Keratinocyte (primary cell): ENCODE measurements around the gene BID. TPM values are rescaled to one million over a fixed set of nuclear protein-coding genes. Genes with fewer than 3 reads are reported as not detected.

Experiments used
- DNase-seq: peaks from one replicate; pipeline ENCODE4 v3.0.0-alpha.2; 2011; ENCODE audit warnings: low read depth, missing footprints, low spot score
- FAIRE-seq: peaks from 2 replicates; lab custom pipeline; 2011; peaks lifted over from hg19 to GRCh38; lab: Jason Lieb, UNC
- H2AFZ ChIP-seq: 2 replicates; pipeline ENCODE4 v1.6.0; 2012; ENCODE audit warnings: low read length, control low read depth, inconsistent platforms; ENCODE audit not compliant: control insufficient read depth
- H3K27ac ChIP-seq: 2 replicates; pipeline ENCODE4 v1.5.1; 2011; ENCODE audit warnings: low read length; ENCODE audit not compliant: control insufficient read depth, insufficient read depth
- H3K27me3 ChIP-seq: 3 replicates; pipeline ENCODE4 v1.6.0; 2011; ENCODE audit warnings: low read length; ENCODE audit not compliant: control insufficient read depth, insufficient read depth; ENCODE audit errors: extremely low read depth
- H3K36me3 ChIP-seq, 2 experiments: 2 replicates in 1 of 2; 3 replicates in 1 of 2; pipeline ENCODE4 v1.5.1; 2011; ENCODE audit warnings: low read length in 2 of 2, mild to moderate bottlenecking in 1 of 2; ENCODE audit not compliant: control insufficient read depth in 2 of 2, insufficient read depth in 2 of 2; ENCODE audit errors: extremely low read depth in 1 of 2
- H3K4me1 ChIP-seq: 3 replicates; pipeline ENCODE4 v1.5.1; 2011; ENCODE audit warnings: low read length; ENCODE audit not compliant: control insufficient read depth, insufficient read depth; ENCODE audit errors: extremely low read depth
- H3K4me2 ChIP-seq: 3 replicates; pipeline ENCODE4 v1.6.0; 2011; ENCODE audit warnings: low read depth, low read length; ENCODE audit not compliant: control insufficient read depth, insufficient read depth; ENCODE audit errors: extremely low read depth
- H3K4me3 ChIP-seq, 3 experiments: fragments of 200-600 bp in 1 of 3; sonication (generic) in 1 of 3; 2 replicates in 2 of 3; 3 replicates in 1 of 3; pipeline ENCODE4 v1.5.1; 2011 to 2016; ENCODE audit warnings: low read length in 3 of 3, mild to moderate bottlenecking in 3 of 3, control low read depth in 2 of 3, inconsistent platforms in 1 of 3, low read depth in 1 of 3, mixed read lengths in 1 of 3, mixed run types in 1 of 3, moderate library complexity in 1 of 3; ENCODE audit not compliant: control insufficient read depth in 2 of 3, insufficient read depth in 2 of 3; ENCODE audit errors: extremely low read depth in 1 of 3
- H3K79me2 ChIP-seq: 2 replicates; pipeline ENCODE4 v1.6.0; 2012; ENCODE audit warnings: low read length; ENCODE audit not compliant: control insufficient read depth, insufficient read depth
- H3K9ac ChIP-seq: 3 replicates; pipeline ENCODE4 v1.6.0; 2011; ENCODE audit warnings: low read length; ENCODE audit not compliant: control insufficient read depth, insufficient read depth; ENCODE audit errors: extremely low read depth
- H3K9me1 ChIP-seq: 3 replicates; pipeline ENCODE4 v1.6.0; 2011; ENCODE audit warnings: low read length; ENCODE audit not compliant: control insufficient read depth, insufficient read depth; ENCODE audit errors: extremely low read depth
- H3K9me3 ChIP-seq: 2 replicates; pipeline ENCODE4 v1.5.1; 2012; ENCODE audit warnings: low read depth, low read length; ENCODE audit not compliant: control insufficient read depth
- H4K20me1 ChIP-seq: 3 replicates; pipeline ENCODE4 v1.6.0; 2011; ENCODE audit warnings: low read length; ENCODE audit not compliant: control insufficient read depth, insufficient read depth; ENCODE audit errors: extremely low read depth
- EZH2 ChIP-seq: IDR thresholded peaks from one replicate; pipeline ENCODE4 v1.6.1; 2012; ENCODE audit warnings: inconsistent platforms, mild to moderate bottlenecking, low read length, moderate library complexity
- dilution Hi-C: fragments of 300-500 bp; cut with MboI; formaldehyde crosslinking; loops from one replicate; pipeline ENCODE4 v1.7.0; 2020; ENCODE audit warnings: low sequenced_read_pairs; ENCODE audit not compliant: extremely low pct_ligation_motif_present
- polyA plus RNA-seq, 5 experiments: library from polyadenylated mRNA; depleted of rRNA in 3 of 5; stranded (reverse) in 3 of 5; stranded (forward) in 1 of 5; unstranded in 1 of 5; fragments of >200 nt; gene quantifications; 1 replicate in 1 of 5; 2 replicates in 3 of 5; 3 replicates in 1 of 5; pipeline versions ENCODE4 v1.2.1 to v1.2.3, GENCODE V29; 2011 to 2012; ENCODE audit warnings: missing spikeins in 2 of 5, low read depth in 1 of 5, low replicate concordance in 1 of 5
- TF ChIP-seq, protein P1 (sequence below), 3 experiments: IDR thresholded peaks in 1 of 3; conservative IDR thresholded peaks in 1 of 3; optimal IDR thresholded peaks in 1 of 3; 2 replicates in 2 of 3; 3 replicates in 1 of 3; pipeline versions ENCODE3 to v1.5.1; 2011; ENCODE audit warnings: low read length in 3 of 3, mild to moderate bottlenecking in 3 of 3, moderate library complexity in 2 of 3, control low read depth in 1 of 3, inconsistent platforms in 1 of 3; ENCODE audit not compliant: insufficient read depth in 2 of 3; ENCODE audit errors: extremely low read depth in 1 of 3

BID gene
- polyA plus RNA-seq, 1 donor (not counting 4 experiments of a cell fraction or from before 2014, with no cell fraction given): 46.0 TPM

DNA sequence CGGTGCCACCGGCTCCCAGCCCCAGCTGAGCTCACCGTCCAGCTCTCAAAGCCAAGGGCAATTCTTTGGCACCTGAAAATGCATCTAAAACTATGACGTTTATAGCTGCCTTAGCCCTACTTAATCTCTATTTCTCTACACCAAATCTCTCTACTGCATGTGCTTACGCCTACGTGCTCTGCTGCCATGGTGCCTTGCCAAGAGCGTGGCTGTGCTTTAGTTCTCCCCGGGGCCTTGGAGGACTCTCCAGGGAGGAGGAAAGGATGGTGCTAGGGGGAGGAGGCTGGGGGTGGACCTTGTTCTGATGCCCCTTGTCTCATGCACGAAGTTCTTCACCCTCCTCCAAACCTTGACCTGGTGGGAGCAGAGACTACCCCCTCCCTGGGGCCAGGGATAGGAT, 9.0 kb upstream of the BID start:
- Histone ChIP-seq H3K27me3 (no peaks in the 10 kb centered on the region), H3K9me3 (no peaks in the 10 kb centered on the region), H3K79me2 (no peaks in the 10 kb centered on the region), H4K20me1 (no peaks in the 10 kb centered on the region), H2AFZ (no peak overlapping the region), H3K4me3 (no peak overlapping the region), H3K4me2 (no peak overlapping the region), H3K36me3 (peaks cover 0 to 4% of the 10 kb centered on the region in 2 experiments), H3K27ac (no peak overlapping the region), H3K9me1 (peaks cover 5% of the 10 kb centered on the region), H3K9ac (no peak overlapping the region), H3K4me1 (peaks cover 29% of the 10 kb centered on the region)
- dilution Hi-C loops: no loop called here
- no peak for DNase-seq
- TF ChIP-seq, protein P1, sequence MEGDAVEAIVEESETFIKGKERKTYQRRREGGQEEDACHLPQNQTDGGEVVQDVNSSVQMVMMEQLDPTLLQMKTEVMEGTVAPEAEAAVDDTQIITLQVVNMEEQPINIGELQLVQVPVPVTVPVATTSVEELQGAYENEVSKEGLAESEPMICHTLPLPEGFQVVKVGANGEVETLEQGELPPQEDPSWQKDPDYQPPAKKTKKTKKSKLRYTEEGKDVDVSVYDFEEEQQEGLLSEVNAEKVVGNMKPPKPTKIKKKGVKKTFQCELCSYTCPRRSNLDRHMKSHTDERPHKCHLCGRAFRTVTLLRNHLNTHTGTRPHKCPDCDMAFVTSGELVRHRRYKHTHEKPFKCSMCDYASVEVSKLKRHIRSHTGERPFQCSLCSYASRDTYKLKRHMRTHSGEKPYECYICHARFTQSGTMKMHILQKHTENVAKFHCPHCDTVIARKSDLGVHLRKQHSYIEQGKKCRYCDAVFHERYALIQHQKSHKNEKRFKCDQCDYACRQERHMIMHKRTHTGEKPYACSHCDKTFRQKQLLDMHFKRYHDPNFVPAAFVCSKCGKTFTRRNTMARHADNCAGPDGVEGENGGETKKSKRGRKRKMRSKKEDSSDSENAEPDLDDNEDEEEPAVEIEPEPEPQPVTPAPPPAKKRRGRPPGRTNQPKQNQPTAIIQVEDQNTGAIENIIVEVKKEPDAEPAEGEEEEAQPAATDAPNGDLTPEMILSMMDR (optimal IDR thresholded peaks at IDR 0.05 in 1 of 3, IDR thresholded peaks at IDR 0.05 in 1 of 3, conservative IDR thresholded peaks at IDR 0.05 in 1 of 3; ENCODE audit: extremely low read depth in 1 of 3, insufficient read depth in 2 of 3, low read length in 3 of 3): no peak
- no peak for TF ChIP-seq EZH2
- no peak for FAIRE-seq

DNA sequence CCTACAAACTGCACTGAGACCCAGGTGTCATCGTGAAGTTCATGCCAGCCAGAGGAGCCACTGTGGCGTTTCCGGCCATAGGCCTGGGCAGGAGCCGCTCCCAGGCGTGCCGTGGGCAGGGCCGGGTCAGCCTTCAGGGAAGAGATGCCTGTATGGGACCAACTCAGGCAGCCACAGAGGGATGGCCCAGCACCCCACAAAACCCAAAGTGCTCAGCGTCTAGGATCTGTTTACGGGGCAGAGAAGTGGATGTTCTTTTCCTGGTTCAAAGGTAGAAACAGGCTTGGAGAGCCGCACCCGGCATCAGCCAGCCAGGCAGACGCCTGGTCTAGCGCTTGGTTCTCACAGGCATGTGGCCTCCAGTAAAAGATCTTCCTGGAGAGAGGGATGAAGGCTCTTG, 8.4 kb upstream of the BID start:
- Histone ChIP-seq H3K9ac (peak overlapping the region; percentile 44), H3K27ac (no peak overlapping the region), H2AFZ (no peak overlapping the region), H3K27me3 (no peaks in the 10 kb centered on the region), H3K36me3 (no peaks in the 10 kb centered on the region), H3K9me1 (peaks cover 5% of the 10 kb centered on the region), H3K4me1 (peaks cover 29% of the 10 kb centered on the region), H3K79me2 (no peaks in the 10 kb centered on the region), H3K9me3 (no peaks in the 10 kb centered on the region), H3K4me2 (peak overlapping the region; percentile 16), H4K20me1 (no peaks in the 10 kb centered on the region), H3K4me3 (no peak overlapping the region)
- dilution Hi-C loops: no loop called here
- FAIRE-seq: no peak
- no peak for DNase-seq
- TF ChIP-seq EZH2: no peak
- TF ChIP-seq, protein P1 (optimal IDR thresholded peaks at IDR 0.05 in 1 of 3, IDR thresholded peaks at IDR 0.05 in 1 of 3, conservative IDR thresholded peaks at IDR 0.05 in 1 of 3; ENCODE audit: extremely low read depth in 1 of 3, insufficient read depth in 2 of 3, low read length in 3 of 3): no peak
